Fibroblast of skin of right quadriceps (primary cell): ENCODE results near the gene PDZK1.
A peak's percentile ranks its signal among the peaks of the same experiment; 100 is the strongest.
"Not testable (repeated sequence)": the region's sequence is repeated elsewhere in the genome, so short reads cannot be mapped to it uniquely, and the experiment has no call there.

Experiments used
- DNase-seq: peaks from one replicate; pipeline ENCODE4 v3.0.0-alpha.2; 2013

PDZK1 gene

GRCh38 chr1:145707183-145707867 is at the start of gene PDZK1:
PDZK1 (minus strand) TSS chr1:145707368; CDS start chr1:145688021, 19,347 bp downstream.
- no peak for DNase-seq

DNA sequence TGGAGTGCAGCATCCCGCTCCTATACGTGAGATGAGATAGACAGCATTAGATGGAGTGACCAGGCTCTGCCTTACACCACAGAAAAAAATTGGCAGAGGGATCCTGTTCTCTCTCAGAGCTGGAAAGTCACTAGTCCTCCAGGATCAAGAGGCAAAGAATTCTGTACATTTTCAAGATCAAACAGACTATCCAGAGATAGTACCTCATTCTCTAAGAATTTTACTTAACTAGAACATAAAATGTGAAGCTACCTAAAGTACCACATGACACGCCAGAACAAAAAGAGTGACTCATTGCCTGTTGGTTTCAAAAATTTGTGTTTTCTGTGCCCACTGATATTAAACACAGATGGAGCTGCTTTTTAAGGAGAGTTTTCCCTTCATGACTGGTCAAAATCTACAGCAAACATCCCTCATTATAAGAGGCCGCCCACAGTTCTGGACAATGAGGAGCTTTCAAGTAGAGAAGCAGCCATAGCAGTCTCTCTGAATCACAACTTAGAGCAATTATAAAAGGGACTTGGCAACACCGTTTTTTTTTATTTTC is 44.4 kb upstream of the PDZK1 start:
- peak; percentile 98 for DNase-seq

DNA sequence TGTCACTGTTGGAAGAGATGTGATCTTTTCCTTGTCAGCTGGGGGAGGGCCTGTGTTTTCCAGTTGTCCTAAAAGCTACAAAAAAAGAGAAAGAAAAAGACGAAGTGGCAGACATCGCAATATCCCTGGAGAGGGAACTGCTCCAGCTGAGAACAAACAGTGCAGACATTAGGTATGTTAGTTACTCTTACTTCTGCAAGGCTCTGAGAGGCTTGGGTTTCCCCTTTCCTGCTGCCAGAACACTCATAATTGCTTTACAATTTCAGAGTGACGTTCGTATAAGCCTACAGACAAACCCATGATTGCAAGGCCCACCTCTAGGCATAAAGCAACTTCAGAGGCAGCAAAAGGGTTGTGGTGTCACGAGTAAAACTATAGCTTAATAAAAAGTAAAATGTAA is 43.3 kb upstream of the PDZK1 start:
- peak; percentile 13 for DNase-seq

GRCh38 chr1:145747398-145748247 is 40.5 kb upstream of the PDZK1 start:
- no peak for DNase-seq

GRCh38 chr1:145740269-145740668 is 33.1 kb upstream of the PDZK1 start:
- peak; percentile 70 for DNase-seq

DNA sequence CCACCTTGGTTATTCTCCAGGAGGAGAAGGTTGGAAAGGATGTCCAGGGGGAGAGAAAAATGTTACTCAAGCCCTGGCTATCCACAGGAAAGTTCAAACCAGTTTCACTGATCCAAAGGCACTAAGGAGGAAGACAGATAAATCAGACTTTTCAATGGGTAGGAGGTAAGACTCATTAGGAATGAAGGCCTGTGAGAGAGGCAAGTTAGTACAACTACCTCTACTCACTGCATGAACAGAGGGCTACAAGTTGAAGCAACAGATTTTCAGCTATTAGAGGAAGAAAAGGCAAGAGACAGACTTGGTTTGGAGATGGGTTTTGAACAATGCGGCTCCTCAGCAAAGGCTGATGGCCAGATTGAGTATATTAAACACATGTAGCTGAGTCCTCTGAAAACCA is 29.0 kb upstream of the PDZK1 start:
- no peak for DNase-seq

GRCh38 chr1:145730900-145731299 is 23.7 kb upstream of the PDZK1 start:
- no peak for DNase-seq

GRCh38 chr1:145730467-145730866 is 23.3 kb upstream of the PDZK1 start:
- no peak for DNase-seq

DNA sequence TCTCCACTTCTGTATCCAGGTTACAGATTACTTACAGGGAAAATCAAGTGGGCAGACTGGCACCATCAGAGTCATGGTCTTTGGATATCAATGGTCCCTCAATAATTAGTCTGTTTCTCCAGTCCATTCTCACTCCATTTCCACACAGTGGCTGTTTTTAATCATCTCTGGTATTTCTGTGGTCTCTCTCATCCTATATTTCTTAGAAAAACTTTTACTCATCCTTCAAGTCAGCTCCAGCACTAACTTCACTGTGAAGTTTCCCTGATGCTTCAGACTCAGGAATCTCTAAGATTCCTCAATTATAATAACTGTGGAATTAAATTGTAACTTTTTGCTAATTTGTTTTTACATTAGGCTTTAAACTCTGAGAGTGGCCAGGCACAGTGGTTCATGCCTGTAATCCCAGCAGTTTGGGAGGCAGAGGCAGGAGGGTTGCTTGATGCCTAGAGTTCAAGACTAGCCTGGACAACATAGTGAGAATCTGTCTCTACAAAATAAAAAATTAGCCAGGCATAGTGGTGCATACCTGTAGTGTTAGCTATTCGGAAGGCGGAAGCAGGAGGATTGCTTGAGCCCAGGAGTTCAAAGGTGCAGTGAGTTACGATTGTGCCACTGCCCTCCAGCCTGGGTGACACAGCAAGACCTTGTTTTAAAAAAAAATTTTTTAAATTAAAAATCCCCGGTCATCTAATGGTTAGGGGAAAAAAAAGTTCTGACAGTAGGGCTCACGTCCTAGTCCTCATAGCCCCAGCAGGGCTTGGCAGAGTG is 22.7 kb upstream of the PDZK1 start:
- DNase-seq = peak; percentile 74

DNA sequence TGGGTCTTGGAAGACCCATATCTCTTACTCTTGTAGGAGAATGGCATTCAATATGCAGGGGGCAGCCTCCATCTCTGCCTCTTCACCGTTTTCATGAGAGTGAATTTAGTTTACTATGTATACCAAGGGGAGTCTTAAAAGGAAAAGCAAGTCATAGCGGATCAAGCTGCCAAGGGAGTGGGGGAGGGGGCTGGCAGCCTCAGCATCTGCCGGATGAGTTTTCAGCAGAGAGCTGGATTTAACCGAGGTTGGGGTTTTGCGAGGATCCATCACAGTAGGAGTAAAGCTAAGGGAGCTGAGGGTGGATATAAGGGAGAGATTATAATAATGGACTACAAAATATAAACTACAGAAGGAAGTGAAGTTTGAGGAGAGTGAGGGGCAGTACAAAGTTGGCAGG is 22.0 kb upstream of the PDZK1 start:
- DNase-seq = peak; percentile 36

DNA sequence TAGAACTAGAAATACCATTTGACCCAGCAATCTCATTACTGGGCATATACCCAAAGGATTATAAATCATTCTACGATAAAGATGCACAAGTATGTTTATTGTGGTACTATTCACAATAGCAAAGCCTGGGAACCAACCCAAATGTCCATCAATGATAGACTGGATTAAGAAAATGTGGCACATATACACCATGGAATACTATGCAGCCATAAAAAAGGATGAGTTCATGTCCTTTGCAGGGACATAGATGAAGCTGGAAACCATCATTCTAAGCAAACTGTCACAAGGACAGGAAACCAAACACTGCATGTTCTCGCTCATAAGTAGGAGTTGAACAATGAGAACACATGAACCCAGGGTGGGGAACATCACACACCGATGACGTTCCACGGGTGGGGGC is 19.0 kb upstream of the PDZK1 start:
- DNase-seq = not testable (repeated sequence)

DNA sequence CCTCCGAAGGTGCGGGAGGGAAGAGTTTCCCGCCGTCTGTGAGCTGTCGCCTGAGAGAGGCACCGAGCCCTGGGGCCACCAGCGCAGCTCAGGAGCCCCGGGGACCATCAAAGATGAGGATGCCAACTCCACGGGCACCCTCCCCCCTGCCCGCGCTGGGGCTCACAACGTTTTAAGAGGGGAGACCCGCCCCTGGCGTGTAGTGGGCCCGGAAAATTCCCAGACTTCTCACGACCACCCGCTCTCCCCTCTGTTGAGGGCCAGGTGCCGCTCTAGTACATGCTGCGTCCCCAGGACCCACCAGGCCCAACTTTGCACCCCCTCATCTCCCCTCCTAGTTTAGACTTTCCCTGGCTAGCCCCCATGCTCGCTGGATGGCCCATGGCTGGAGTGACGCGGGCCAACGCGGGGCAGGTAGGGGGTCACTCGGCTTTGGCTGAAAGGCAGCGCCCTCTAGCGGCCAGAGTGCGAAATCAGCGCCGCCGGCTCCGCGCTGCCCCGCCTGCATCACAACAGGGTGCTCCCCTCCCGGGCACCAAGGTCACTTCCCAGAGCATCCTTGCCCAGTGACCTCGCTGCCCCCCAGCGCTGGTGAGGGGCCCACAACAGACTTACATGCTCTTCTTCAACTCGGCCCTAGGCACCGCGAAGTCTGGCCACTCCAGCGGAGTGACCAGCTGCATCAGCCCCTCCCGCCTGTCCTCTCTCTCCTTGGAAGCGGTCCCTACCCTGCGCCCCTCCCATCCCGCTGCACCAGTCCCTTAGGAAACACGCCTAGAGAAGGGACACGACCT is 13.9 kb upstream of the PDZK1 start:
- DNase-seq = peak; percentile 56

DNA sequence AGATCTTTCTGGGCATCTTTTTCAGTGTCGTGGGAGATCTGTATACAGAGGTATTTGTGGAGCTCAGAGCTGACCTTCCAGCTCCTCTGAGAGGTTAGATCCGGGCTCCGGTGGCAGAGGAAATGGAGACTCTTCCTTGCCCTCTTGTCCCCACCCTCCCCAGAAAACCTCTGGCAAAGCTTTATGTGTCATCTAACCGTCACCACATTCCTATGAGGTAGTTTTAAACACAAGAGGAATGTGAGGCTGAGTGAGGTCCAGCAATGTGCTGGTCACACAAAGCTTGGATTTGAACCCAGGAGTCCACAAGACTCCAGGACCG is 13.3 kb upstream of the PDZK1 start:
- DNase-seq = peak; percentile 84

DNA sequence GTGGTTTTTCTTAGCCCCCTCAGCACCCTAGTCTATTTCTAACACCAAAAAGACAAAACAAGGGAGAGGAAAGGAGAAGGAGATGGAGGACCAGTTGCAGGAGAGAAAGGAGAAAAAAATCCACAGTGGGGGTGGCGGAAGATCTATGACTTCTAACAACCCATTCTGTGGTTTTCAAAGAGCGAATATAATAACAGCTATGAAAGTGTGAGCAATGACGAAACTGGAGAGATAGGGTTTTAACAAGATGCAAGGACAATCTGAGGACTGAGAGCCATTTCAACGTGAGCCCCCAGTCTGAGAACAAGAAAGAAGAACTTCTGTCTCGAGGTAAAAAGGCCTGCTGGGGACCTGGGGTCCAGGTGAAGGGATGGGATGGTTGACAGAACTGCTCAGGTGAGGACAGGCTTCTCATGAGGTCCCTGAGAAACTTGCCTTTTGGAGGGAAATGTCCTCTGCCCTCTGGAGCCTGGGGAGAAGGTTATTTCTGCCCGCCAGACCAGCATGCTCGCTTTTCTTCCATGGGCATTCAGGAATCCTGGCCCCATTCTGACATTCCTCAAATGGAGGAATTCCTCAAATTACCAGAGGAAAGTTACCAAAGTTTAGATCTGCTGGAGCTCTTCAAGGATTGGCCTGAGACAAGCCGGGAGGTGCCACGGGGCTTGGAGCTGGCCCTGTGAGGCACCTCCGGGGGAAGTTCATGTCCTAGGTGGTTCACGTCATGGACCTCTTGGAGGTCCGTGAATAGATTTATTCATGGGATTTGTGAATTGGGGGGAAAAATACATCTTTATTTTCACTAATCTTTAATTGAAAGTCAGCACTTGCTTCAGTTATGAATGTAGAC is 12.3 kb upstream of the PDZK1 start, which contains the start of gene CD160:
TSS of gene CD160 (plus strand) at position 270 of the 850 bp plus-strand sequence. CDS start 8,829 bp downstream, outside the sequence.
- DNase-seq = no peak

GRCh38 chr1:145718465-145718864 is 11.3 kb upstream of the PDZK1 start:
- DNase-seq = not testable (repeated sequence)

DNA sequence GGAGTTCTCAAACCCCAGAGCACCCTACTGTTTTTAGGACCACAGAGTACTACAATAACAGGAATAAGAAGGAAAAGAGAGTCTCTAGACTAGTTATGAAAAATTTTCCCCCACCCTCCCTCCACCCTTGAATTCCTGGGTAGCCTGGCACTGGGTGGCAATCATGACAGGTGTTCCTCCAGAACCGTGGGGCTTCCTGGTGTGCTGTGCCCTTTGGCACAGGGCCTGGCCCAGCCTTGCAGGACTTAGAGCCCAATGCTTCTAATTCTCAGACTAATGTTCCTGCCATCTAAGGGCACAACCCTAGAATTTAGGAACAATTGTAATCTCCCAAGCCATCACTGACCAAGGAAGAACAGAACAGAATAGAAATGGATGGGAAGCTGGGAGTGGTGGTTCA is 10.7 kb upstream of the PDZK1 start:
- no peak for DNase-seq

GRCh38 chr1:145716641-145717345 is 9.6 kb upstream of the PDZK1 start:
- no peak for DNase-seq

DNA sequence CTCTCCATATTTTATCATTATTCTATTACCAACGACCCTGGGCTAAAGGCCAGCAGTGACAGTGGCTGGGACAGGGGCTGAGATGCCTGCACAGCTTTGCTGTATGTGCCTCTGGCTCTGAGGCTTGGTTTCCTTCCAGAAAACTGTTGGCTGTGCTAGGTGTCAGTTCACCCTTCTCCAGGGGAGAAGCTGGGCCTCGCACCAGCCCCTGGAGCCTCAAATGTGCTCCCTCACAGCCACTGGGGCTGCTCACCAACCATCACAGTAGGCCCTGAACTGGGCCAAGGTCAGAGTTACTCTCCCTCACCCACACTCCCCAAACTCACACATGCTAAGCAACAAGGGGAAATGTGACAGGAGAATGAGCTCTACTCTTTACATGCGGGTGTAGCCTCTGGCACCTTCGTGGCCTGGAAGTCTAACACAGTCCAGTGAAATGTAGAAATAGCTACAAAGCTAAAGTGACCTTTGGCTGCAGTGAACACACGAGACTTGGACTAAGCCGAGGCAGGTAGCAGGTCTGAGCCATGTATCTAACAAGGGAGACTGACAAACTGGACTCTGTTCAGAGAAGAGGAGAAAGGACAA is 7.5 kb upstream of the PDZK1 start:
- no peak for DNase-seq

GRCh38 chr1:145711213-145711651 is 4.1 kb upstream of the PDZK1 start:
- DNase-seq = no peak
